OCI-LY7 (cell line): ENCODE data around the gene ZBTB37.

Source experiments
- CTCF ChIP-seq: fragments of 200-600 bp; sonication (generic); conservative IDR thresholded peaks from 2 replicates; pipeline ENCODE4 v1.5.1; 2014; ENCODE audit warnings: mild to moderate bottlenecking, antibody characterized with exemption, low read length, moderate library complexity, mixed read lengths
- EZH2phosphoT487 ChIP-seq: fragments of 200-600 bp; sonication (generic); IDR thresholded peaks from 2 replicates; pipeline ENCODE4 v1.6.1; 2018; ENCODE audit warnings: low read depth, borderline replicate concordance, mild to moderate bottlenecking, mixed run types, antibody characterized with exemption, low read length, moderate library complexity, mixed read lengths

DNA sequence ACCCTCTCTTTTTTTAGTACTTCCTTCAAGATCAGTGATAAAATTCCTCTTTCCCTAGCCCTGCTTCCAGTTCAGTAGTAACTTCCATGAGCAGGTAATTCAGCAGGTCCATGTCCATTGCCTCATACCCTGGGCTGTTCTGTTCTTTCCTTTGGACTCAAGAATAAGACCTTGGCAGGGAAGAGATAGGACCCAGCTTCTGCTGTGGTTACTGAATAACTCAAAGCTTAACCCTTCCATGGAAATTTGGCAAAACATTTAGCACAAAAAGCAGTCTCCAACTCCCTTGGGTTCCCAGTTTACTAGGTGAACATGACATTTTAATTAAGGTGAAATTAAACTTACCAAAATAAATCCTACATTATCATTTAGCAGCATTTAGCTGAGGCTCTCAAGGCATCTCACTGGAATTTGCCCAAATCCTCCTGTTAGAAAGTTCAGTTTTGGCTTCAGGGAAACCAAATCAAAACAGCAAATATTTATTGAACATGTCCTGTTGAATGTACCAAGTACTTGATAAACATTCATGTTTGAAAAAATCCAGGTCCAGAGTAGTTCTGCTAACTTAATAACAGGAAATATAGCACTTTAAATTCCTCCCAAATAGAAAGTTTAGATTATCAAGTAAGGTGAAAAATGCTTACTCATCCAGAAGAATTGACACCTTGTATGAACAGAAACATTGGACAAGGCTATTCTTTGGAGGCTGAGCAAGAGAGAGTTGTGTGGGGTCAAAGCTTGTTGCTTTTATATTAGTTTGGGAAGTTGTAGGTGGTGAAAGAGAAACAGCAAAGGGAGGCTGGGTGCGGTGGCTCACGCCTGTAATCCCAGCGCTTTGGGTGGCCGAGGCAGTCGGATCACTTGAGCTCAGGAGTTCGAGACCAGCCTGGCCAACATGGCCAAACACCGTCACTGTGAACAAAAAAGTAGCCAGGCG lies 57.4 kb downstream of the ZBTB37 start:
- TF ChIP-seq CTCF (no peak), EZH2phosphoT487 (no peak)
